HPDE6-E6E7 (cell line): ENCODE results near the gene UFSP2.

Experiments
- DNase-seq: peaks from one replicate; pipeline ENCODE4 v3.0.0; 2011; ENCODE audit warnings: missing footprints; ENCODE audit errors: extremely low spot score

The UFSP2 gene, protein sequence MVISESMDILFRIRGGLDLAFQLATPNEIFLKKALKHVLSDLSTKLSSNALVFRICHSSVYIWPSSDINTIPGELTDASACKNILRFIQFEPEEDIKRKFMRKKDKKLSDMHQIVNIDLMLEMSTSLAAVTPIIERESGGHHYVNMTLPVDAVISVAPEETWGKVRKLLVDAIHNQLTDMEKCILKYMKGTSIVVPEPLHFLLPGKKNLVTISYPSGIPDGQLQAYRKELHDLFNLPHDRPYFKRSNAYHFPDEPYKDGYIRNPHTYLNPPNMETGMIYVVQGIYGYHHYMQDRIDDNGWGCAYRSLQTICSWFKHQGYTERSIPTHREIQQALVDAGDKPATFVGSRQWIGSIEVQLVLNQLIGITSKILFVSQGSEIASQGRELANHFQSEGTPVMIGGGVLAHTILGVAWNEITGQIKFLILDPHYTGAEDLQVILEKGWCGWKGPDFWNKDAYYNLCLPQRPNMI

DNA sequence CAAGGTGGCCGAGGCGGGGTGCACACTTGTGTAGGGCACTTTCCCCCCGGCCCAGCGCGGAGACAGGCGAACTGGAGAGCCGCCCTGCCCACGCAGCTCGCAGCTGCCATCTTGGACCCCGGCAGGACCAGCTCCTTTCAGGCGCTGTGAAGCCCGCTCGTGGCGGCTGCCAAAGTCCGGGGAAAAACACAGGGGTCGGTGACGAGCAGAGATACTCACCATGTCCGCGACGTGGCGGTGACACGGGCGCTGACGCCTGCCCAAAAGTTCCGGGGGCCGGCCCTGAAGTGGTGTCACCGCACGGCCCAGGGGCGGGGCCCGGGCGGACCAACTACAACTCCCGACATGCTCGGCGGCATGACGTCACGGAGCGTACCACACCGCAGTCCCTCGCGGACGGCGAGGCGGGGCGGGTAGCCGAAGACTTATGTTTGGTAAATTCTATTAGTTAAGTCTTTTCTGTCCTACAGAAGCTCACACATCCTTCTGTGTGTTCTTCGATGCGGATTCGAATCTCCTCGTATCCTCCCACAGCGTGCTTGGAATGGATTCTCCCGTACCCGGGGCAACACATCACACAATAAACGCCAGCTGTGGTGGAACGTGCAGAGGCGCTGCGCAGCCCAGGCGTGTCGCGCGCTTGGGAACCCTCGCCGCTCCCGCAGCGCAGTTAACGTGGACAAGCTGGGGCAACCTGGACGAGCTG lies at the start of gene UFSP2:
Gene UFSP2 (minus strand): TSS at position 318 of the 706 bp plus-strand sequence. CDS start 96 bp downstream, at position 222.
- peak; percentile 87 for DNase-seq

- DNase-seq = no peak
Observed at GRCh38 chr4:185473247-185473646, 47.5 kb upstream of the UFSP2 start.

DNA sequence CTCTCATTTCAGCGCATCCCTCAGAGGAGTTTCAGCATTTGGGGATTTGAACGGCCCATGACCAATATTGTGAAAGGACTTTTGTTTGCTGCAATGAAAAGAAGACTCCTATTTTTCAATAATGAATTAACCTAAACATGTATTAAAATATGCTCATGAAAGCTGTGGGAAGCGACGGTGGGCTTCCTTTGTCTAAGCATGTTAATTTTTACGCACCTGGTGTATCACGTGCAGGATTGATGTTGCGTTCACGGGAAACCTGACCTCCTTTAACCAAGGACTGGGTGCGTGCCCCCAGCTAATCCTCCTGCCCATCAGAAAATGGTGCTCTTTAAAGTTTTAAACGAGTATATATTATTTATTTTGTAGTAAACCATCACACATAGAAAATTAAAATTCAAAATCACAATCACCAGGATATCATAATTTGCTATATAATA lies 46.4 kb upstream of the UFSP2 start:
- DNase-seq = no peak

DNA sequence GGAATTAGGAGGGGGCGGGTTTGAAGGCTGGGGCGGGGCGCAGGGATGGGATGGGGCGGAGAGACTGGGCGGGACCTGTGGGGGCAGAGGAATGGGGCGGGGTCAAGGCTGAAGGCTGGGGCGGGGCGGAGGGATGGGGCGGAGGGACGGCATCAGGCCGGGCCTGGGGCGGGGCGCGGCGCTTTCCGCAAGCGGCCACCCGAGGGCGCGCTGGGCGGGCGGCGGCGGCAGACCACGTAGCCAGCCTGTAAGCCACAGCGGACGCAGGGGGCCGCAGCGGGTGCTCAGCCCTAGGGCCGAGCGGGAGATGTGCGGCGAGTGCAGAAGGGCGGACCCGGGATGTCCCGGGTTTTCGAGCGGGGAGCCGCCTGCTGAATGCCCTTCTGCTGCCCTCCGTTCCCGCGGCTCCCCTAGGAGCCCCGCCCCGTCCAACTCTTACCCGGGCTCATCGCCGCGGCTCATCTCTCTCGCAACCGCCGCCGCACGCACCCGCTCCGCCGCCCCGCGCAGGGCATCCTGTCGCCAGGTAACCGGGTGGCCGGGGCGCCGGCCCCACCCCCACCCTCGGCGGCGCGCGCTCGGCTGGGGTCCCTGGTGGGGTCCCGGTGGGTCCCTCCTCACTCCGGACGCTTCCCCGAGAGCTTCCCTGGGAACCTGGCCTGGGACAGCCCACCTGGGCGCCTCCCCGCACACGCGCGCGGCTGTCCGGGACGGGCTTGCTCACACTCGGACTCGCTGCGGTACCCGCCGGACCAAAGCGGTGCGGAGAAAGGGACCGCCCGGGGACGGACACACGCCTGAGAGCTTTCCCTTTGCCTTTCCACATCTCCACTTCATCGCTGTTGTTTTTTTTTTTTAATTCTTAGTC lies 45.7 kb upstream of the UFSP2 start, which contains the start of gene CCDC110:
Gene CCDC110 (minus strand): TSS at position 499 of the 868 bp plus-strand sequence. CDS start 50 bp downstream, at position 449.
- peak; percentile 70 for DNase-seq

GRCh38 chr4:185470501-185471195 lies 44.9 kb upstream of the UFSP2 start:
- no peak for DNase-seq

DNA sequence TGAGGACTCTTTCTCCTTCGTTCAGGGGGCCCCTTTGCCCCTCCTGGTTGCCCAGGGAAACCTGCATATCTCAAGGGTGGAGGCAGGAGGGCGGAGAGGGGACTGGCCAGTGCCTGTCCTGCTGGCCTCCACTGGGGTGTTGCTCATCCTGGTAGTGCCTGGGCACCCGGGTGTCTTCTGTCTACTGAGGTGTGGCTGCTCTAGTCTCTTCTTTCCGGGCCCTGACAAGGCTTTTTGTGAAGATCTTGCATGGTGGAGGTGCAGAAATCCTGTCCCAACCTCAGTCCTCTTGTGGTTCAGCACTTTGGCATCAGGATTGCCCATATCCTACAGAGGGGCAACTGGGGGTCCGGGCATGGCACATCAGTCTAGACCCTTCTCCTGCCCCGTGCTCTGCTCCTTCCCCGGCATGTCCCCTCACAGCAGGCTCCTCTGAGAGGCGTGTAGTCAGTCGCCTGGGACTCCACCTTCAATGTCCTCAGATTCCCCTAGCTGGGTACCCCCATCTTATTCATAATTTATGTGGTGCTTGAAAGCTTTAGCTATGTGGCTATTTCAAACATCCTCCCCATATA lies 43.9 kb upstream of the UFSP2 start:
- no peak for DNase-seq

GRCh38 chr4:185468999-185469398 lies 43.2 kb upstream of the UFSP2 start:
- no peak for DNase-seq

- no peak for DNase-seq
Observed at GRCh38 chr4:185467991-185468390, 42.2 kb upstream of the UFSP2 start.

DNA sequence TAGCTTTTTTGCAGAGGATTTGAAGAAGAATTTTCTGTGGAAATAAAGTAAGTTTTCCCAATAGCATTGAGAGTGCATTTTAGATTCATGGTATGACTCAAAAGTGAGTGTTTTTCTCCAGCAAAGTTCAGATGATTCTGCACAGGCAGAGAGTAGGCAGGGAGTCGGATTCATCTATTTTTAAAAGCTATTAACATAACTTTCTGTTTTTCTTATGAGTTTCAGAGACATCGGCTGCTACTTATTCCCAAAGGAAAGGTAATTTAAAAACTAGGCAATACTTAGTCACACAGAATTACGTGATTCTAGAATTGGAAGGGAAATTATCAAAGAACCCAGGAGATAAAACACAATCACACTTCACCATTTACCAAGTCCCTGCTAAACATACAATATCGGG lies 41.3 kb upstream of the UFSP2 start:
- DNase-seq = no peak

GRCh38 chr4:185465707-185466106 lies 39.9 kb upstream of the UFSP2 start:
- no peak for DNase-seq

DNA sequence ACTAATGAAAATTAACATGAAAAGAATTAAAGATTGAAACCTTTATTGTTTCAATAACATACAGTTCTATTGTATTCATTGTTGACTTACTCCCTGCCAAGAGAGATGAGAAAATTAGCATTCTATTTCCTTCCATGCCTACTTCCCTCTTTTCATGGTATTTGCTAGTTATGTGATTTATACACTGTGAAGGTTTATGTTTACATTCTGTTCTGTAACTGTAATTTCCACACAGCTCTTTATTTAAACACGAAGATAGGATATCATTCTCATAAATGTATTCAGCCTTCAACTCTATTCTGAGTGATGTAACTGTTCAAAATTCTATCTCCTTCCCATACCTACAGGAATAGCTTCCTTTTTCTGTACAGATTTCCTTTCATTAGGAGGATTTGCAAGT lies 39.1 kb upstream of the UFSP2 start:
- DNase-seq = no peak

DNA sequence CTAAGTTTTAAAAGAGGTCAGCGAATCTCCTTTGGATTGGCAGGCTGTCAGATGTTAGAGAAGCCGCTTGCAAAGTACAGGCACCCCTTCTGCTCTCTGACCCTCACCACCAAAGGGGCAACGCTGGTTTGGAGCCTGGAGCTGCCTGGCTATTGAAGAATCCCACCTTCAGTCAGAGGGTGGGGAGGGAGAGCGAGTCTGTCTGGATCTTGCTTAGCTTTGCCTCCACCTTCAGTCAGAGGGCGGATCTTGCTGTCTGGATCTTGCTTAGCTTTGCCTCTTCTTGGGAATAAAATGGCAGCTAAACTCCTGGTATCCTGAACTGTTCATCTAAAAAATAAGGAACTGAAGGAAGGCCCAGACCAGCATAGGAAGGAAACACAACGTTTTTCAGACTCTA lies 38.4 kb upstream of the UFSP2 start:
- DNase-seq = no peak

DNA sequence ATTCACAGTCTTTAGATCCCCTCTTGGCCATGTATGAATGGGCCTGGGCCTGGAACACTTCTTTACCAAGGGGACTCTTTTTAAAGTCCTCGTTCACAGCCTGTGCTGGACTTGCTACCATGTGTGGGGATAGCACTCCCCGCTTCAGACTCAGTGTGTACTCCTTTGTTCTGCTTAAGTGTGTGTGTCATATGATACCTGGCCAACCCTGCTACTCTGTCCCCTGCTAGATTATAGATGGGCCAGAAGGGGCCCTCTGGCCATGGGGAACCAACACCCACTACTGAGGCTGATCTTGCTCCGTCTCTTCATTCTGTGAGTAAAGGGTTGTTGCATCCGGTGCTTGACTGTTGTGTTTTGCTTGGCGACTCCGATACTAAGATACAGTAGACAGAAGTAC lies 37.8 kb upstream of the UFSP2 start:
- DNase-seq = no peak

DNA sequence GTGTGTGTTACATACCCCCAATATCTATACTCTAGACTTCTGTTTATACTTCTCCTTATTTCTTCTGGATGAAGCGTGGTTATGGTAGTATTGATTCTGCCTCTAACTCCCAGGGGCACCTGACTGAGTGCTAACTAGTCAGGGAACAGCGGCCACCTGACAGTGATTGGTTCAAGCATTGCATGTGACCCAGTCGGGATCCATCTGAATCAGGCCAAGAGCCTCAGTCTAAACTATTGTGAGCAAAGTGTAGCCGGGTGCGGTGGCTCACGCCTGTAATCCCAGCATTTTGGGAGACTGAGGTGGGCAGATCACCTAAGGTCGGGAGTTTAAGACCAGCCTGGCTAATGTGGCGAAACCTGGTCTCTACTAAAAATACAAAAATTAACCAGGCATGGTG lies 35.8 kb upstream of the UFSP2 start:
- DNase-seq = no peak

DNA sequence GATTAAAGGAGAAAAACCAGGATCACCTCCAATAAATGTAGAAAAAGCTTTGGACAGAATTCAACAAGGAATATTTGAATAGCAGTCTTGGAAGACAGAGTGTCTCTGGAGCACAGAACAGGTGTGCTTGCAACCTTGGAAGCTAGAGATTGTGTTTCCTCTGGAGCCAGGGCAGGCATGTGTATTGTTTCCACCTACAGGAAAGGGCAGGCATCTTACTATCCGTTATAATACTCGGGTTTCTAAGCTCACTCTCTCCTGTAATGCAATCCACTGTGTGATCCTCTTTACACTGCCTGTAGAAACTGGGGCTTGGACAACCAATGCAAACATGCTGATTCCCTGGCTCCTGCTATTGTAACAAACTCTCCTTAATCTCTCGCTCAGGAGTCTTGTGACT lies 31.4 kb upstream of the UFSP2 start:
- no peak for DNase-seq

DNA sequence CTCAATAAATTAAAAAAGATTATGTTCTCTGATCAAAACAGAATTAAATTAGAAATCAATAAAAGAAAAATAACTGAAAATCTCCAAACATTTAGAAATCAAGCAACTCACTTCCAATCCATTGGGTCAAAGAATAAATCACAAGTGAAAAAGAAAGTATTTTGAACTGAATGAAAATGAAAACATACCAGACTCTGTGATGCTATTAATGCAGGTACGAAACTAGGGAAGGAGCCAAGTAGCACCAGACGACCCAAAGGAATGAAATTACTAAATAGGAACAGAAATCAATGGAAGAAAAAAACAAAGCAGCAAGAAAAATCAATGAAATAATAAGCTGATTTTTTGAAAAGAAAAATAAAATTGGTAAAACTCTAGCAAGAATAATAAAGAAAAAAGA lies 30.4 kb upstream of the UFSP2 start:
- no peak for DNase-seq

DNA sequence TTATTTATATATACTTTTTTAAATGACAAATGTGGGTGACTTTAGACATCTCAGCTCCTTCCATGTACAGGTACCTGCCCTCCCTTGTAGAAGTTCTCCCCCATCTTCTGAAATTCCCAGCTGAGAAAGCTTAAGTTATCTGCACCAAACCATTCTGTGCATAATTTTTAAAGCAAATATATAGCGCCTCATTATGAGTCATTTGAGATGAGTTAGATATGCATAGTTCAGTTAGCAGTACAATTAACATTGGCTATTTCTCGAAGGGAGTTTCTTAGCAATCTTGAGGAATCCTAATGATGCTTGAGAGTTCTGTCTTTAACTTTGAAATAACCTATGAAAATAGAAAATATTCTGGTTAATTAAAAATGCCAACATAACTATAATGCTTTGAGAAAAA lies 19.4 kb upstream of the UFSP2 start:
- DNase-seq = no peak

- no peak for DNase-seq
Observed at GRCh38 chr4:185441479-185441878, 15.7 kb upstream of the UFSP2 start.

GRCh38 chr4:185437809-185438208 lies 12.0 kb upstream of the UFSP2 start:
- no peak for DNase-seq

DNA sequence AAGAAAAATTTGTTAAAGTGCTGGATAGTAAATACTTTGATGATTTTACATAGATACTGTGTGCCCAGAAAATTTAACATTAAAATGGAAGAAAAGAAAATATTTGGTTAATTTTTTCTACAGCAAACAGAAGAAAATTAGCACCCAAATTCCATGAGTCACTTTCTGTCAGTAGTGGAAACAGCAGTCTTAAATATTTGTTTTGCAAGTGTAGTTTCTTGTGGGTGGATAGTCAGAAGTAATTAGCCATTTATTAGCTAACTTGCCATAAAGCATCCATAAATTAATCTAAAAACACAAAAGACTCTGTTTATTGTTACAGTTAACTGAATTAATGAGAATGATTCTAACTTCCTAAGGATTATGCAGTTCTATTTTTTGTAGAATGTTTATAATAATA lies 9.7 kb upstream of the UFSP2 start:
- no peak for DNase-seq

GRCh38 chr4:185429660-185430059 lies 3.9 kb upstream of the UFSP2 start:
- DNase-seq = no peak
